Dedifferentiated amniotic fluid mesenchymal stem cell (primary cell): ENCODE measurements around the gene GNRHR.

ENCODE experiments used
- DNase-seq: peaks from one replicate; pipeline ENCODE4 v3.0.0-alpha.2; 2016; ENCODE audit errors: extremely low spot score

GNRHR gene

DNA sequence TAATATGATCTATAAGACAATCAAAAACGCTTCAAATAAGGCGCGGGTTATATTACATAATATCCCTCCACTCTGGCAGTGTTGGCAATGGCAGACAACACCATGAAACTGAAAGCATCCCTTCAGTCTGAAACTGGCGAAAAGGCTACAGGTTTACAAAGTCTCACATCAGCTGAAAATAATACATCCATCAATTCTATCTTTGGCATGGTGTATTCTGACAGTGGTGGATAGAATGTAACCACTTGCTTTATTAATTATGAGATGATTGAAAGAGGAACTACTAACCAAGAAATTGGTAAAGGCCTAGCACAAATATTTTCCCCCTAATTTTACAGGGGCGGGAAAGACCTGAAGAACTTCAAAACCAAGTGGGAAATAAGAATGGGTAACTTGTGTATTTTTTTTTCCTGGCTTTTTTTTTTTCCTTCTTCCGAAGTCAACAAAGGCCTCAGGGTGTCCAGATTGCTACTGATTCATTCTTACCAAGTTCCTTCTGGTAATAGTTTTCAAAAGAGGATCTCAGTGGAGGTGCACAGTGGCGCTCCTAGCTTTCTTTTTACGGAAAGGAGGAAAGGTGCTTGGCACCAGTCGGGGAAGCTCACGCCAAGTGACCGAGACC, 54.0 kb downstream of the GNRHR start:
- no peak for DNase-seq

DNA sequence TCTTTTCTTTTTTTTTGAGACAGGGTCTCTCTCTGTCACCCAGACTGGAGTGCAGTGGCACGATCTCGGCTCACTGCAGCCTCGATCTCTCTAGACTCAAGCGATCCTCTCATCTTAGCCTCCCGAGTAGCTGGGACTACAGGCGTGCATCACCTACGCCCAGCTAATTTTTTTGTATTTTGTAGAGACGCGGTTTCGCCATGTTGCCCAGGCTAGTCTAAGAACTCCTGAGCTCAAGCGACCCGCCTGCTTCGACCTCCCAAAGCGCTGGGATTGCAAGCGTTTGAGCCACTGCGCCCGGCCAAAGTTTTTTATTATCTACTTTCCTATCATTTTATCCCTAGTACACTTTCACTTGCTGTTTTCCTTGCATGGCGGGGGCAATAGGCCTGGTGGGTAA, 54.6 kb downstream of the GNRHR start:
- DNase-seq, result no peak

DNA sequence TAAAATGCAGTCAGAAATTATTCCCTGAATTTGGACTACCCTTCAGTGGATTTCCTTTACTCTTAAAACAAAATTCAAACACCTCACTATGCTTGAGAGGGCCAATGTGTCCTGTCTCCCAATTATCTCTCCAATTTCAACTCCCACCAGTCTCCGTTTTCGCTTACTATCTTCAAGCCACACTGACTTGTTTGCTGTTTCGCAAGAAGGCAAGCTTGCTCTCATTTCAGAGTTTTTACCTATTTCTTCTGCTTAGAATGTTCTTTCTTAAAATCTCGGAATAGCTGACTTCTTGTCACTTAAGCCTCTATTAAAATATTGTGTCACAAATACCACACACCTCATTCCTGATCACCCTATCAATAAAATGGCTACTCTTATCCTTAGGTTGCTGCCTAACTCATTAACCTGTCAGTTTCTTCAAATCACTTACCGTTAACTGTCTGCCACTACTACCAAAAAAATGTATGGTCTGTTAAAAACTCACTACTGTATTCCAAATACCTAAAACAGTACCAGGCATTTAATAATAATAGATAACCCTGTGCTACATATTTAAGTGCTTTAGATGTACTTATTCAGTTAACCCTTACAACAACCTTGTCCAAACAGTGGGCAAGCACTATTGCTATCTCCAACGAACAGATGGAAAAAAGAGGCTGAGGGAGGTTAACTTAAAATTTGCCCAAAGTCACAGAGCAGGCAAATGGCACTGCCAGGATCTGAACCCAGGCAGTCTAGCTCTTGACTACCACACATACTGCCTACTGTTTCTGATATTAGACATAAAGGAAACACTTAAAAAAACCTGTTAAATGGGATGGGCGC, 56.1 kb downstream of the GNRHR start:
- DNase-seq, result peak; percentile 3

DNA sequence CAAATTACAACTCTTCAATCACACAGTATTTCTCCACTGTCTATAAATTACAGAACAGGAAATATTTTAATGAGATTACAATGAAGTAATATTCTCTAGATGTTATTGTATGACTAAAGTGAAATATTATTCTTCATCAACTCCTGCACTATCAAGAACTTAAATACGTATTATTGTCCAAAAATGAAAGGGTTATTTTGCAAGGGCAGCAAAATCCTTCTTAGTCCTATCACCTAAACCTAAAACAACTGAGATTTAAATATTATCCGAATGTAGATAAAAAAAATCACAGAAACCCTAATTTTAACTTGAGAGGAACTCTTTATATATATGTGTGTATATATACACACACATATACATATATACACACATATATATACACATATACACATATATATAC, 58.1 kb downstream of the GNRHR start:
- no peak for DNase-seq

DNA sequence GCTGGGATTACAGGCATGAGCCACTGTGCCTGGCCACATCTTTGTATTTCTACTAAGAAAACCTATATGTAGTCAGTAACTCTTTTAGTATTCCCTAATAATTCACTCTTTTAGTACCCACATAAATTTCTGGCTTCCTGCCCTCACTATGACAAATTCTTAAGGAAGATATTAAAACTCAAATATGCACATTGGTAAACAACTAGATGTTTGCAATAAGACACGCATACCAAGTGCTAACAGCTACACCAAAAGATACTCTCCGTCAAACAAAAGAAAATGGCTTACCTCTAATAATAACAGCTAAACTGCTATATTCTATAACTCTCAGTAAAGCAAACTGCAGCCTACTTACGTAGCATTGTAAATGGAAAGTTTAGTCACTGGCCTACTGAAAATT, 59.5 kb downstream of the GNRHR start:
- no peak for DNase-seq

DNA sequence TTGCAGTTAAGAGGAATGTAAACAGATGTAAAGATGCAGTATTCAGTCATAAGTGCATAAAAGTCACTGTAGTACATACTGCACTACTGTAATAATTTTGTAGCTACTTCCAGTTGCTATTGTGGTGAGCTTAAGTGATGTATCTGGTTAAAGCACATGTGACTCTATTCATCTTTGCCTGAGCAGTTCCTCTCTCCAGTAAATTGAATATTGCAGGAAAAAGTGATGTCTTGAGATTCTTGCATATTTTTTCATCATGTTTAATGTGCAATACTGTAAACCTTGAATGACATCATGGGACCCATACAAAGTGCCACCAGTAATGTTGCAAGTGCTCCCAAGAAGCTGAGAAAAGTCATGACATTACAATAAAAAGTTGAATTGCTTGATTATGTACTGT, 62.9 kb downstream of the GNRHR start:
- DNase-seq, result no peak
